CD4-positive, alpha-beta T cell treated with Interleukin-17A for 1 hour (primary cell): Measurements from ENCODE around the gene KCNK10.

Experiments
- DNase-seq: peaks from one replicate; pipeline ENCODE4 v3.0.0-alpha.2; 2020

Gene KCNK10

GRCh38 chr14:88321692-88322503, 1.2 kb downstream of the KCNK10 start:
- DNase-seq, result no peak

GRCh38 chr14:88318406-88318805, 4.7 kb downstream of the KCNK10 start:
- DNase-seq, result no peak

GRCh38 chr14:88316521-88316920, 6.5 kb downstream of the KCNK10 start:
- DNase-seq, result no peak

GRCh38 chr14:88312257-88312656, 10.8 kb downstream of the KCNK10 start:
- DNase-seq, result no peak

GRCh38 chr14:88311780-88312179, 11.3 kb downstream of the KCNK10 start:
- no peak for DNase-seq

- no peak for DNase-seq
Observed at GRCh38 chr14:88310449-88310848, 12.6 kb downstream of the KCNK10 start.

GRCh38 chr14:88310021-88310420, 13.0 kb downstream of the KCNK10 start:
- no peak for DNase-seq

GRCh38 chr14:88305528-88306322, 17.3 kb downstream of the KCNK10 start:
- DNase-seq, result no peak

GRCh38 chr14:88303041-88303440, 20.0 kb downstream of the KCNK10 start:
- DNase-seq, result no peak

GRCh38 chr14:88301381-88301780, 21.7 kb downstream of the KCNK10 start:
- no peak for DNase-seq

GRCh38 chr14:88300817-88301216, 22.3 kb downstream of the KCNK10 start:
- no peak for DNase-seq

- DNase-seq, result peak; percentile 1
Observed at GRCh38 chr14:88299865-88300530, 23.1 kb downstream of the KCNK10 start.

- DNase-seq, result no peak
Observed at GRCh38 chr14:88297306-88297705, 25.8 kb downstream of the KCNK10 start.

GRCh38 chr14:88296351-88296750, 26.7 kb downstream of the KCNK10 start:
- no peak for DNase-seq

- DNase-seq, result no peak
Observed at GRCh38 chr14:88289996-88290395, 33.1 kb downstream of the KCNK10 start.

GRCh38 chr14:88289234-88289633, 33.8 kb downstream of the KCNK10 start:
- DNase-seq, result no peak

- no peak for DNase-seq
Observed at GRCh38 chr14:88286309-88286708, 36.8 kb downstream of the KCNK10 start.

- DNase-seq, result no peak
Observed at GRCh38 chr14:88281447-88281846, 41.6 kb downstream of the KCNK10 start.

- no peak for DNase-seq
Observed at GRCh38 chr14:88276923-88277596, 46.0 kb downstream of the KCNK10 start.

GRCh38 chr14:88272390-88273269, 50.4 kb downstream of the KCNK10 start:
- no peak for DNase-seq

- no peak for DNase-seq
Observed at GRCh38 chr14:88271205-88271604, 51.9 kb downstream of the KCNK10 start.

- DNase-seq, result no peak
Observed at GRCh38 chr14:88270776-88271175, 52.3 kb downstream of the KCNK10 start.
